Breast epithelium (tissue), 4 donors: ENCODE results near the gene DPEP1. TPM values are rescaled to one million over a fixed set of nuclear protein-coding genes. Genes with fewer than 3 reads are reported as not detected.

Experiments used
- DNase-seq, 2 donors: peaks; one replicate each; pipeline ENCODE4 v3.0.0-alpha.2; 2019; ENCODE audit warnings: low spot score in 2 of 2
- H3K27ac ChIP-seq, 2 donors: fragments of 200-600 bp; sonication (generic) in 1 of 2; one replicate each; pipeline ENCODE4 v1.5.1; 2016 to 2019; ENCODE audit warnings: mild to moderate bottlenecking in 1 of 2
- H3K27me3 ChIP-seq, 2 donors: fragments of 200-600 bp; sonication (generic) in 1 of 2; one replicate each; pipeline versions ENCODE4 v1.5.1 to v1.6.0; 2017 to 2019; ENCODE audit warnings: control low read depth in 1 of 2, mild to moderate bottlenecking in 1 of 2
- H3K36me3 ChIP-seq: fragments of 200-600 bp; one replicate; pipeline ENCODE4 v1.5.1; 2019
- H3K4me1 ChIP-seq, 2 donors: fragments of 200-600 bp; sonication (generic); one replicate each; pipeline ENCODE4 v1.5.1; 2016 to 2019; ENCODE audit warnings: control low read depth in 1 of 2
- H3K4me3 ChIP-seq, 3 donors: fragments of 200-600 bp; sonication (generic); 1 replicate in 2 of 3; 2 replicates in 1 of 3; pipeline ENCODE4 v1.5.1; 2016 to 2019; ENCODE audit warnings: mild to moderate bottlenecking in 3 of 3, moderate library complexity in 2 of 3
- H3K9me3 ChIP-seq, 2 donors: fragments of 200-600 bp; sonication (generic) in 1 of 2; one replicate each; pipeline ENCODE4 v1.5.1; 2016 to 2019; ENCODE audit warnings: control low read depth in 1 of 2
- CTCF ChIP-seq, 3 donors: fragments of 450-650 bp; IDR thresholded peaks; one replicate each; pipeline ENCODE4 v1.5.1; 2016 to 2017; ENCODE audit warnings: antibody characterized with exemption in 3 of 3, mild to moderate bottlenecking in 3 of 3, moderate library complexity in 3 of 3
- POLR2A ChIP-seq: fragments of 450-650 bp; IDR thresholded peaks from one replicate; pipeline ENCODE4 v1.6.1; 2016; ENCODE audit warnings: antibody characterized with exemption, mild to moderate bottlenecking, moderate library complexity
- POLR2AphosphoS5 ChIP-seq, 3 donors: sonication (generic); formaldehyde crosslinking; IDR thresholded peaks; one replicate each; pipeline ENCODE4 v1.6.1; 2017; ENCODE audit warnings: antibody characterized with exemption in 3 of 3
- intact Hi-C: fragments of 100-400 bp; cut with DNase I; formaldehyde crosslinking; loops from one replicate; pipeline ENCODE4 v1.15.1; 2023; ENCODE audit warnings: low total_unique reads
- total RNA-seq, 3 donors: library from RNA; depleted of rRNA; stranded (reverse); fragments of >200 nt; gene quantifications; one replicate each; pipeline ENCODE4 v1.1.0, GENCODE V29; 2016

Gene DPEP1
- total RNA-seq, 3 donors from 2014 or later = 0.59 to 0.98 (median 0.80) TPM

DNA sequence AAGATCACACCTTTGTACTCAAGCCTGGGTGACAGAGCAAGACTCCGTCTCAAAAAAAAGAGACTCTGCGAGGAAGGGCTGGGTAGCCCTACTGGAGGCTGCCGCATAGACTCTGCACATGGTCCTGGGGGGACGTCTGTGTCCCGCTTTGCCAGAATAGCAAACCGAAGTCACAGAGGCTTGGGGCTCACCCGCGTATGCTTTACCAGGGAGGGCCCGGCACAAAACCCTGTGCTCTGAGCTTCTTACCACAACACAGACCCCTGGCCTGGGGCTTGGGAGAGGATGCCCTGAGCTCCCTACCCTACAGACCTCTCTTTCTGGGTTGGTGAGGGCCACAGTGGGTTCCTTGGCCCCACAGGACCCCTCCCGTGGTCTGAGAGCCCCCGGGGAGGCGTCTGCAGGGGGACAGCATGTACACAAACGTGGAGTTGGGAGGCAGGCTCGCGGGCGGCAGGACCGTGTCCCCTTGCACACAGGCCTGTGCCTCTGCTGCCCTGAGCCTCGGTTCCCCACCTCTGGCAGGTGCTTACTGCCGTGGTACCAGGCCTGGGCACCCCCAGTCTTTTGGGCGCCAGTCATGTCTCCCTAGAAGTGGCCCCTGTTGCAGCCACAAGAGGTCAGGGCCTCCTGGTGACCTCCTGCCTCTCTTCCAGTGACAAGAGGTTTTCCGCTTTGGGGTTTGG lies 24.1 kb upstream of the DPEP1 start:
- intact Hi-C loops = no loop called here
- Histone ChIP-seq H3K4me3 (no peak overlapping the region), H3K27ac (no peak overlapping the region), H3K9me3 (no peaks in the 10 kb centered on the region), H3K36me3 (no peaks in the 10 kb centered on the region), H3K27me3 (no peaks in the 10 kb centered on the region), H3K4me1 (no peaks in the 10 kb centered on the region)
- no peak for DNase-seq
- TF ChIP-seq POLR2A = no peak
- no peak for TF ChIP-seq CTCF (IDR thresholded peaks at IDR 0.05)
- no peak for TF ChIP-seq POLR2AphosphoS5 (IDR thresholded peaks at IDR 0.05)

DNA sequence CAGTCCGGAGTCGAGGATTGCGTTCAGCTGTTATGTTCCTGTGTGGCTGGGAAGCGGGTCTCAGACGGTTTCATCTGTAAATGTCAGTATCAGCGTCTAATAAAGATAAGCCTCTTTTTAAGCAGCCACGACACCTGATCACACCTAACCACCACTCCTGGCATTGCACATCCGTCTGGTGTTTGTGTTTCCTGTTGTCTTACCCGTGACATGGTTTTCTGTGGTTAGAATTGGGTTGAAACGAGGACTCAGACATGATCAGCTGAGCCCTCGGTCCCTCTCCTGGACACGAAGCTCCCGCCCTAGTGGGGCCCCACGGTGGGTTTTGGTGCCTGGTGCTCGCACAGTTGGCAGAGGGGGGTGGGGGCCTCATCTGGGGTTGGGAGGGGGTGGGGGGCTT lies 19.6 kb upstream of the DPEP1 start:
- Histone ChIP-seq H3K4me1 (no peaks in the 10 kb centered on the region), H3K27me3 (no peaks in the 10 kb centered on the region), H3K9me3 (no peaks in the 10 kb centered on the region), H3K36me3 (no peaks in the 10 kb centered on the region), H3K27ac (no peak overlapping the region), H3K4me3 (no peak overlapping the region)
- TF ChIP-seq POLR2AphosphoS5 (IDR thresholded peaks at IDR 0.05) (no peak), POLR2A (no peak), CTCF (IDR thresholded peaks at IDR 0.05) (no peak)
- intact Hi-C loops = no loop called here
- no peak for DNase-seq

DNA sequence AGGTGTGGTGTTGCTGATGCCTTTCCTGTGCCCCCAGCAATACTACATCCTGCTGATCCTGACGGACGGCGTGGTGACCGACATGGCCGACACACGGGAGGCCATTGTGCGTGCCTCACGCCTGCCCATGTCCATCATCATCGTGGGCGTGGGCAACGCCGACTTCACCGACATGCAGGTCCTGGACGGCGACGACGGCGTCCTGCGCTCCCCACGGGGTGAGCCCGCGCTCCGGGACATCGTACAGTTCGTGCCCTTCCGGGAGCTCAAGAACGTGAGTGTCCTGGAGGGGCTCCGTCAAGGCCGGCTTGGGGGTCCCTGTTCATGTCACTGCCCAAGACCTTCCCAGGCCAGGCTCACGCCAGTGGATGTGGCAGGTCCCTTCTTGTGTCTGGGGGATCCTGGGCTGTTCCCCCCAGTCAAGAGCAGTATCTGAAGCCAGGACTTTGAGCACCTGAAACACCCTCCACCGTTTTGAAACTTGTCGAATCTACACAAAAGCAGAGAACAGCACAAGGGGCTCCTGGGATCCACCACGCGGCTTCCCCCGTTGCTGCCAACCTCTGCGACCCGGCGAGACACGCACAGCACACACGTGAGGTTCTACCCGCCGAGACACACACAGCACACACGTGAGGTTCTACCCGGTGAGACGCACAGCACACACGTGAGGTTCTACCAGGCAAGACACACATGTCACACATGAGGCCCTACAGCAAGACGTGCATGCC lies 17.9 kb upstream of the DPEP1 start:
- H3K9me3 ChIP-seq = no peaks in the 10 kb centered on the region
- no peaks in the 10 kb centered on the region for H3K27me3 ChIP-seq
- no peak for DNase-seq

DNA sequence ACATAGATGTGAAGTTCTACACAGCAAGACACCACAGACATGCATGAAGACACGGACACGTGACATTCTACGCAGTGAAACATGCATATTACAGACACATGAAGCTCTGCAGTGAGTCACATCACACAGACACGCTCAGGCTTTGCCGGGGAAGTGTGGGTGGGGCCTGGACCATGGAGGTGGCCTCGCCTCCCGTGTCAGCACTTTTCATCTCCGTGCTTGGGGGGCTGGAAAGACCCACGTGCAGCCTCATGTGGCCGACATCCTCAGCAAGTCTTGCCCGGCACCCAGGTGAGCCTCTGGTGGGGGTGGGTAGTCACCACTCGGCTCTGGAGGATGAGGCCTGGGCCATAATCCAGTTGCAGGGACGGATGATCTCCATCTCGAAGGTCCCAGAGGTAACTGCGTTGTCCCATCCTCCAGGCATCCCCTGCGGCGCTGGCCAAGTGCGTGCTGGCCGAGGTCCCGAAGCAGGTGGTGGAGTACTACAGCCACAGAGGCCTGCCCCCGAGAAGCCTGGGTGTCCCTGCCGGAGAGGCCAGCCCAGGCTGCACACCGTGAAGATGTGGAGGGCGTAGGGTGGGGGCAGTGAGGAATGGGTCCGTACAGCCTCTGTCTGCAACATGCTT lies 17.3 kb upstream of the DPEP1 start:
- DNase-seq = no peak
- Histone ChIP-seq H3K9me3 (no peaks in the 10 kb centered on the region), H3K27ac (no peak overlapping the region), H3K36me3 (no peaks in the 10 kb centered on the region), H3K4me1 (no peaks in the 10 kb centered on the region), H3K27me3 (no peaks in the 10 kb centered on the region), H3K4me3 (no peak overlapping the region)
- intact Hi-C loops = no loop called here
- TF ChIP-seq POLR2A = no peak
- no peak for TF ChIP-seq POLR2AphosphoS5 (IDR thresholded peaks at IDR 0.05)
- TF ChIP-seq CTCF (IDR thresholded peaks at IDR 0.05) = no peak

More for the DNA sequence above, 17.9 kb upstream of the DPEP1 start:
- no peaks in the 10 kb centered on the region for H3K36me3 ChIP-seq
- TF ChIP-seq POLR2A (no peak), POLR2AphosphoS5 (IDR thresholded peaks at IDR 0.05) (no peak), CTCF (IDR thresholded peaks at IDR 0.05) (no peak)
- H3K27ac ChIP-seq = no peak overlapping the region
- intact Hi-C loops = no loop called here
- H3K4me3 ChIP-seq = no peak overlapping the region
- H3K4me1 ChIP-seq = no peaks in the 10 kb centered on the region
